ENCODE measurements around the gene SOBP. TPM values are rescaled to one million over a fixed set of nuclear protein-coding genes. Genes with fewer than 3 reads are reported as not detected.

Gene SOBP
- total and polyA plus RNA-seq, 2 experiments from 2014 or later, result 1.5 to 3.0 TPM

- TF ChIP-seq ZNF462 (CRISPR knock-in tag; IDR thresholded peaks at IDR 0.05), result no peak
Measured at GRCh38 chr6:107543088-107543487, 53.2 kb downstream of the SOBP start (continued).

- Histone ChIP-seq H3K36me3 (ENCODE audit: insufficient read depth) (no peaks in the 10 kb centered on the region), H3F3A (replicated peaks; ENCODE audit: low read depth) (no peaks in the 10 kb centered on the region), H2AFZ (no peak overlapping the region), H3K4me1 (ENCODE audit: insufficient read depth) (peaks cover 12% of the 10 kb centered on the region; the same call in 1 of the 2 replicates), H3K79me2 (replicated peaks; ENCODE audit: insufficient read depth) (no peaks in the 10 kb centered on the region), H3K27me3 (ENCODE audit: insufficient read depth) (no peaks in the 10 kb centered on the region), H4K20me1 (replicated peaks; ENCODE audit: insufficient read depth) (no peaks in the 10 kb centered on the region), H3K4me3 (no peak overlapping the region), H3K27ac (ENCODE audit: low read depth) (no peak overlapping the region), H3K4me2 (no peak overlapping the region), H3K9me2 (ENCODE audit: insufficient read depth) (no peaks in the 10 kb centered on the region)
- no peaks in the 10 kb centered on the region for H3K9me3 Mint-ChIP-seq
- no peak overlapping the region for H3K4me3 Mint-ChIP-seq
- peaks cover 3% of the 10 kb centered on the region for H3K27me3 Mint-ChIP-seq (ENCODE audit: insufficient read depth, low read depth, poor library complexity)
- TF ChIP-seq REST (IDR thresholded peaks at IDR 0.05; ENCODE audit: unreplicated experiment), result no peak
- no peak for TF ChIP-seq CTCF (conservative IDR thresholded peaks at IDR 0.05; ENCODE audit: low read depth in 2 of 2)
- TF ChIP-seq ETS1 (IDR thresholded peaks at IDR 0.05), result no peak
- TF ChIP-seq STAT1 (IDR thresholded peaks at IDR 0.05; ENCODE audit: unreplicated experiment), result no peak
- no peak for TF ChIP-seq EZH2 (IDR thresholded peaks at IDR 0.05; ENCODE audit: low read depth, unreplicated experiment)
- no peak for TF ChIP-seq CREB1 (CRISPR knock-in tag; IDR thresholded peaks at IDR 0.05; ENCODE audit: low read depth)
- TF ChIP-seq NANOG (IDR thresholded peaks at IDR 0.05; ENCODE audit: borderline replicate concordance), result no peak
- no peak for TF ChIP-seq POLR2AphosphoS5 (IDR thresholded peaks at IDR 0.05; ENCODE audit: low read depth)
- no peak for TF ChIP-seq ZNF331 (CRISPR knock-in tag; IDR thresholded peaks at IDR 0.05; ENCODE audit: low read depth)
- TF ChIP-seq EZH2phosphoT487 (IDR thresholded peaks at IDR 0.05; ENCODE audit: unreplicated experiment), result no peak
- DNase-seq (ENCODE audit: low spot score) (no peak), ATAC-seq (no peak)
- H3K27ac Mint-ChIP-seq, result no peak overlapping the region
- H3K36me3 Mint-ChIP-seq (ENCODE audit: low read depth), result no peaks in the 10 kb centered on the region
- peaks cover 34% of the 10 kb centered on the region for H3K4me1 Mint-ChIP-seq
Measured at GRCh38 chr6:107543567-107543966, 53.6 kb downstream of the SOBP start.
